ENCODE measurements around the gene NOTUM.

NOTUM gene

GRCh38 chr17:81927152-81927652 is 33.8 kb downstream of the NOTUM start:
- peaks cover 37% of the 10 kb centered on the region for H3K4me1 ChIP-seq (ENCODE audit: control insufficient read depth, insufficient read depth, low read length, poor library complexity, severe bottlenecking)
- peak in 1 of 3 donors; percentile 12 for DNase-seq
- peak overlapping the region; percentile 55 for H3K4me3 ChIP-seq (ENCODE audit: insufficient read depth, low read depth, low read length, poor library complexity, severe bottlenecking)
- no peaks in the 10 kb centered on the region for H3K36me3 ChIP-seq (ENCODE audit: control insufficient read depth, insufficient read depth, low read length)
- H3K27me3 ChIP-seq (replicated peaks; ENCODE audit: control insufficient read depth, insufficient read depth, low read length, poor library complexity, severe bottlenecking): peaks cover 9% of the 10 kb centered on the region
- no peaks in the 10 kb centered on the region for H3K9me3 ChIP-seq (ENCODE audit: control insufficient read depth, low read length)
- peak overlapping the region; percentile 79 for H3K27ac ChIP-seq (ENCODE audit: insufficient read depth, low read length, poor library complexity, severe bottlenecking)

GRCh38 chr17:81926451-81927151 is 34.4 kb downstream of the NOTUM start:
- Histone ChIP-seq H3K36me3 (ENCODE audit: control insufficient read depth, insufficient read depth, low read length) (no peaks in the 10 kb centered on the region), H3K27me3 (replicated peaks; ENCODE audit: control insufficient read depth, insufficient read depth, low read length, poor library complexity, severe bottlenecking) (peaks cover 9% of the 10 kb centered on the region), H3K4me3 (ENCODE audit: insufficient read depth, low read depth, low read length, poor library complexity, severe bottlenecking) (peak overlapping the region; percentile 55), H3K27ac (ENCODE audit: insufficient read depth, low read length, poor library complexity, severe bottlenecking) (peak overlapping the region; percentile 79), H3K9me3 (ENCODE audit: control insufficient read depth, low read length) (no peaks in the 10 kb centered on the region), H3K4me1 (ENCODE audit: control insufficient read depth, insufficient read depth, low read length, poor library complexity, severe bottlenecking) (peaks cover 37% of the 10 kb centered on the region)
- peak; percentile 38 to 47 (median 41) for DNase-seq

- Histone ChIP-seq H3K4me1 (ENCODE audit: control insufficient read depth, insufficient read depth, low read length, poor library complexity, severe bottlenecking) (peaks cover 37% of the 10 kb centered on the region), H3K4me3 (ENCODE audit: insufficient read depth, low read depth, low read length, poor library complexity, severe bottlenecking) (peak overlapping the region; percentile 55), H3K27ac (ENCODE audit: insufficient read depth, low read length, poor library complexity, severe bottlenecking) (peak overlapping the region; percentile 79), H3K27me3 (replicated peaks; ENCODE audit: control insufficient read depth, insufficient read depth, low read length, poor library complexity, severe bottlenecking) (peaks cover 9% of the 10 kb centered on the region), H3K9me3 (ENCODE audit: control insufficient read depth, low read length) (no peaks in the 10 kb centered on the region), H3K36me3 (ENCODE audit: control insufficient read depth, insufficient read depth, low read length) (no peaks in the 10 kb centered on the region)
- no peak for DNase-seq
Observed at GRCh38 chr17:81925860-81926450, 35.0 kb downstream of the NOTUM start.

- Histone ChIP-seq H3K36me3 (ENCODE audit: control insufficient read depth, insufficient read depth, low read length) (no peaks in the 10 kb centered on the region), H3K9me3 (ENCODE audit: control insufficient read depth, low read length) (no peaks in the 10 kb centered on the region), H3K27ac (ENCODE audit: insufficient read depth, low read length, poor library complexity, severe bottlenecking) (peak overlapping the region; percentile 8), H3K4me3 (ENCODE audit: insufficient read depth, low read depth, low read length, poor library complexity, severe bottlenecking) (peak overlapping the region; percentile 20), H3K27me3 (replicated peaks; ENCODE audit: control insufficient read depth, insufficient read depth, low read length, poor library complexity, severe bottlenecking) (peaks cover 9% of the 10 kb centered on the region), H3K4me1 (ENCODE audit: control insufficient read depth, insufficient read depth, low read length, poor library complexity, severe bottlenecking) (peaks cover 37% of the 10 kb centered on the region)
- no peak for DNase-seq
Observed at GRCh38 chr17:81924557-81925532, 36.1 kb downstream of the NOTUM start.

GRCh38 chr17:81923302-81924260 is 37.4 kb downstream of the NOTUM start:
- Histone ChIP-seq H3K27me3 (replicated peaks; ENCODE audit: control insufficient read depth, insufficient read depth, low read length, poor library complexity, severe bottlenecking) (peaks cover 2% of the 10 kb centered on the region), H3K4me1 (ENCODE audit: control insufficient read depth, insufficient read depth, low read length, poor library complexity, severe bottlenecking) (peaks cover 35% of the 10 kb centered on the region), H3K4me3 (ENCODE audit: insufficient read depth, low read depth, low read length, poor library complexity, severe bottlenecking) (no peak overlapping the region), H3K36me3 (ENCODE audit: control insufficient read depth, insufficient read depth, low read length) (no peaks in the 10 kb centered on the region), H3K9me3 (ENCODE audit: control insufficient read depth, low read length) (no peaks in the 10 kb centered on the region), H3K27ac (ENCODE audit: insufficient read depth, low read length, poor library complexity, severe bottlenecking) (no peak overlapping the region)
- no peak for DNase-seq

GRCh38 chr17:81922566-81923301 is 38.3 kb downstream of the NOTUM start:
- Histone ChIP-seq H3K36me3 (ENCODE audit: control insufficient read depth, insufficient read depth, low read length) (no peaks in the 10 kb centered on the region), H3K4me3 (ENCODE audit: insufficient read depth, low read depth, low read length, poor library complexity, severe bottlenecking) (no peak overlapping the region), H3K9me3 (ENCODE audit: control insufficient read depth, low read length) (no peaks in the 10 kb centered on the region), H3K27ac (ENCODE audit: insufficient read depth, low read length, poor library complexity, severe bottlenecking) (no peak overlapping the region), H3K27me3 (replicated peaks; ENCODE audit: control insufficient read depth, insufficient read depth, low read length, poor library complexity, severe bottlenecking) (no peaks in the 10 kb centered on the region), H3K4me1 (ENCODE audit: control insufficient read depth, insufficient read depth, low read length, poor library complexity, severe bottlenecking) (peaks cover 33% of the 10 kb centered on the region)
- DNase-seq: no peak

GRCh38 chr17:81921996-81922565 is 38.9 kb downstream of the NOTUM start:
- no peak overlapping the region for H3K4me3 ChIP-seq (ENCODE audit: insufficient read depth, low read depth, low read length, poor library complexity, severe bottlenecking)
- peaks cover 35% of the 10 kb centered on the region for H3K4me1 ChIP-seq (ENCODE audit: control insufficient read depth, insufficient read depth, low read length, poor library complexity, severe bottlenecking)
- H3K27me3 ChIP-seq (replicated peaks; ENCODE audit: control insufficient read depth, insufficient read depth, low read length, poor library complexity, severe bottlenecking): no peaks in the 10 kb centered on the region
- H3K36me3 ChIP-seq (ENCODE audit: control insufficient read depth, insufficient read depth, low read length): no peaks in the 10 kb centered on the region
- H3K9me3 ChIP-seq (ENCODE audit: control insufficient read depth, low read length): no peaks in the 10 kb centered on the region
- DNase-seq: no peak
- H3K27ac ChIP-seq (ENCODE audit: insufficient read depth, low read length, poor library complexity, severe bottlenecking): no peak overlapping the region

- no peak overlapping the region for H3K27ac ChIP-seq (ENCODE audit: insufficient read depth, low read length, poor library complexity, severe bottlenecking)
- peaks cover 40% of the 10 kb centered on the region for H3K4me1 ChIP-seq (ENCODE audit: control insufficient read depth, insufficient read depth, low read length, poor library complexity, severe bottlenecking)
- H3K9me3 ChIP-seq (ENCODE audit: control insufficient read depth, low read length): no peaks in the 10 kb centered on the region
- H3K36me3 ChIP-seq (ENCODE audit: control insufficient read depth, insufficient read depth, low read length): no peaks in the 10 kb centered on the region
- no peak for DNase-seq
- H3K27me3 ChIP-seq (replicated peaks; ENCODE audit: control insufficient read depth, insufficient read depth, low read length, poor library complexity, severe bottlenecking): no peaks in the 10 kb centered on the region
- no peak overlapping the region for H3K4me3 ChIP-seq (ENCODE audit: insufficient read depth, low read depth, low read length, poor library complexity, severe bottlenecking)
Observed at GRCh38 chr17:81921537-81921862, 39.5 kb downstream of the NOTUM start.
